ENCODE data around the gene BMERB1.

DNA sequence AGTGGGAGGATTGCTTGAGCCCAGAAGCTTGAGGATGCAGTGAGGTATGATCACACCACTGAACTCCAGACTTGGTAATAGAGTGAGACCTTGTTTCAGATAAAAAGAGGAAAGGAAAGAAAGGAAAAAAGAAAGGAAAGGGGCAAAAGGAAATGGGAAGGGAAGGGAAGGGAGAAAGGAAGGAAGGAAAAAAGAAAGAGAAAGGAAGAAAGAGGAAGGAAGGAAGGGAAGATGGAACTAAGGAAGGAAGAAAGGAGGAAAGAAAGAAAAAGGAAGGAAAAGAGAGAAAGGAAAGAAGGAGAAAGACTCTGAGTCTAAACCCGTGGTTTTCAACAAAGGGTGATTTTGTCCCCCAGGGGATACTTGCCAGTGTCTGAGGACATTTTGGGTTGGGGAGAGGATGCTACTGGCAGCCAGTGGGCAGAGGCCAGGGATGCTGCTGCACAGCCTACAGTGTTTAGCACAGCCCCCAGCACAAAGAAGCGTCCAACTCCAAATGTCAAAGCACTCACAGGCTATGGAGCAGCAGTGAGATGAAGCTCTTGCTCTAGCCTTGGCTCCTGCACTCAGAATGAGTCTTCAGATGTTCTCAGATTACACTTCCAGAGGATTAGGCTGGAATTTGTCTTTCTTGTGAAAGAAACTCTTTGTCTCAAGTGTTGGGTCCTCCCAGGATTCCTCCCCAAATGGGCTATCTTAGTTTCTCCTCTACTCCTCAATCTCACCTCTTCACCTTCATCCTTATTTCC lies 64.2 kb downstream of the BMERB1 start:
- TF ChIP-seq POLR2A (conservative IDR thresholded peaks at IDR 0.05) (no peak), ZFP1 (CRISPR knock-in tag; IDR thresholded peaks at IDR 0.05) (no peak)

Data from K562 (cell line).